NCI-H1092 (cell line): Measurements from ENCODE around the gene THTPA.
A peak's percentile ranks its signal among the peaks of the same experiment; 100 is the strongest.

Experiments used
- DNase-seq: peaks from one replicate; lab custom pipeline; 2025; lab: John Stamatoyannopoulos, UW

THTPA gene

GRCh38 chr14:23567186-23568020 is 11.3 kb downstream of the THTPA start, which contains the start of gene AP1G2:
Gene AP1G2 (minus strand): TSS chr14:23567791. CDS start chr14:23567314, 477 bp downstream.
- peak; percentile 82 for DNase-seq

- no peak for DNase-seq
Observed at GRCh38 chr14:23568021-23568599, 12.0 kb downstream of the THTPA start.

- DNase-seq, result no peak
Observed at GRCh38 chr14:23568600-23569331, 12.7 kb downstream of the THTPA start.

- DNase-seq, result peak; percentile 22
Observed at GRCh38 chr14:23569443-23570151, 13.5 kb downstream of the THTPA start.

GRCh38 chr14:23570806-23571483 is 14.9 kb downstream of the THTPA start:
- DNase-seq, result no peak

- DNase-seq, result no peak
Observed at GRCh38 chr14:23571701-23572523, 15.8 kb downstream of the THTPA start.

- DNase-seq, result no peak
Observed at GRCh38 chr14:23572524-23572828, 16.4 kb downstream of the THTPA start.

- DNase-seq, result no peak
Observed at GRCh38 chr14:23572836-23573235, 16.8 kb downstream of the THTPA start.

- no peak for DNase-seq
Observed at GRCh38 chr14:23573384-23574015, 17.4 kb downstream of the THTPA start.

GRCh38 chr14:23577004-23577681 is 21.1 kb downstream of the THTPA start:
- no peak for DNase-seq

GRCh38 chr14:23577710-23578392 is 21.8 kb downstream of the THTPA start:
- DNase-seq, result no peak

GRCh38 chr14:23578560-23579310 is 22.7 kb downstream of the THTPA start, which contains the start of gene JPH4:
Gene JPH4 (minus strand): TSS chr14:23578790. CDS start chr14:23577453, 1,337 bp downstream.
- DNase-seq, result peak; percentile 43

- DNase-seq, result no peak
Observed at GRCh38 chr14:23579311-23579630, 23.2 kb downstream of the THTPA start.

GRCh38 chr14:23579739-23580138 is 23.7 kb downstream of the THTPA start:
- no peak for DNase-seq

- no peak for DNase-seq
Observed at GRCh38 chr14:23580152-23580926, 24.3 kb downstream of the THTPA start.

GRCh38 chr14:23580948-23581281 is 24.8 kb downstream of the THTPA start:
- DNase-seq, result no peak

GRCh38 chr14:23582906-23583760 is 27.1 kb downstream of the THTPA start:
- no peak for DNase-seq
